Inflammatory macrophage (primary cell): ENCODE data around the gene DCP1A.

Source experiments
- DNase-seq, 2 donors: peaks; one replicate each; pipeline ENCODE4 v3.0.0-alpha.2; 2020 to 2022

The DCP1A gene

GRCh38 chr3:53243785-53244184 is 103.6 kb downstream of the DCP1A start:
- DNase-seq, result no peak

GRCh38 chr3:53243165-53243564 is 104.2 kb downstream of the DCP1A start:
- DNase-seq, result no peak

- DNase-seq, result peak in 1 of 2 donors; percentile 76
Measured at GRCh38 chr3:53242642-53243041, 104.7 kb downstream of the DCP1A start.

- no peak for DNase-seq
Measured at GRCh38 chr3:53242155-53242554, 105.2 kb downstream of the DCP1A start.

GRCh38 chr3:53240989-53241972 is 106.1 kb downstream of the DCP1A start:
- no peak for DNase-seq

- DNase-seq, result peak in 1 of 2 donors; percentile 66
Measured at GRCh38 chr3:53239800-53240199, 107.5 kb downstream of the DCP1A start.

GRCh38 chr3:53238886-53239285 is 108.5 kb downstream of the DCP1A start:
- DNase-seq, result peak in 1 of 2 donors; percentile 80

GRCh38 chr3:53238051-53238850 is 109.1 kb downstream of the DCP1A start:
- DNase-seq, result peak in 1 of 2 donors; percentile 54

- peak; percentile 59 to 84 for DNase-seq
Measured at GRCh38 chr3:53236112-53236841, 111.1 kb downstream of the DCP1A start.

GRCh38 chr3:53235545-53235944 is 111.8 kb downstream of the DCP1A start:
- no peak for DNase-seq

GRCh38 chr3:53234841-53235232 is 112.5 kb downstream of the DCP1A start:
- DNase-seq, result no peak

- no peak for DNase-seq
Measured at GRCh38 chr3:53234130-53234840, 113.1 kb downstream of the DCP1A start.
